HCEC 1CT (cell line): ENCODE measurements around the gene RFPL4A.
"Not testable (repeated sequence)": the region's sequence is repeated elsewhere in the genome, so short reads cannot be mapped to it uniquely, and the experiment has no call there.

Source experiments
- DNase-seq: peaks from one replicate; pipeline ENCODE4 v3.0.0-alpha.2; 2017

RFPL4A gene

GRCh38 chr19:55758797-55759196 is at the start of gene RFPL4A:
Gene RFPL4A (plus strand): TSS chr19:55759097. CDS start chr19:55761801, 2,704 bp downstream.
- DNase-seq = not testable (repeated sequence)

DNA sequence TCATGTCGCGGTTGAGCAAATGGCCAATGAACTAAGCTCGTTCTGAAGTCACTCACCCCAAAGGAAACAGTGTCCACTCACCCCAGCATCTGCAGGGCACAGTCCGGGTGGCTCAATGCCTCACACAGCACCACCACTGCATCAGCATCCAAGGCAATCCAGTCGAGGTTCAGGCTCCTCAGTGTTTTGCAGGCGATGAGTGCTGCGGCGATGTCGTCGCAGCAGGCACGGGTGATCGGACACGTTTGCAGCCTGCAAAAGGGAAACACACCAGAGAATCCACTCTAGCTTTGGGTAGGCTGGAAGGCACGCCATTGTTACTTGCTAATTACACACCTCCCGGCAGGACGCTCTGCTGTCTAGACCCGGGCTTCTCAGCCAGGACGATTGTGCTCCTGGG is 47.2 kb upstream of the RFPL4A start:
- DNase-seq = no peak

GRCh38 chr19:55712804-55713631 is 45.9 kb upstream of the RFPL4A start:
- DNase-seq = no peak

- no peak for DNase-seq
These were observed 42.4 kb upstream of the RFPL4A start for GRCh38 chr19:55716531-55716930.

- no peak for DNase-seq
These were observed 41.6 kb upstream of the RFPL4A start for GRCh38 chr19:55717251-55717650.

DNA sequence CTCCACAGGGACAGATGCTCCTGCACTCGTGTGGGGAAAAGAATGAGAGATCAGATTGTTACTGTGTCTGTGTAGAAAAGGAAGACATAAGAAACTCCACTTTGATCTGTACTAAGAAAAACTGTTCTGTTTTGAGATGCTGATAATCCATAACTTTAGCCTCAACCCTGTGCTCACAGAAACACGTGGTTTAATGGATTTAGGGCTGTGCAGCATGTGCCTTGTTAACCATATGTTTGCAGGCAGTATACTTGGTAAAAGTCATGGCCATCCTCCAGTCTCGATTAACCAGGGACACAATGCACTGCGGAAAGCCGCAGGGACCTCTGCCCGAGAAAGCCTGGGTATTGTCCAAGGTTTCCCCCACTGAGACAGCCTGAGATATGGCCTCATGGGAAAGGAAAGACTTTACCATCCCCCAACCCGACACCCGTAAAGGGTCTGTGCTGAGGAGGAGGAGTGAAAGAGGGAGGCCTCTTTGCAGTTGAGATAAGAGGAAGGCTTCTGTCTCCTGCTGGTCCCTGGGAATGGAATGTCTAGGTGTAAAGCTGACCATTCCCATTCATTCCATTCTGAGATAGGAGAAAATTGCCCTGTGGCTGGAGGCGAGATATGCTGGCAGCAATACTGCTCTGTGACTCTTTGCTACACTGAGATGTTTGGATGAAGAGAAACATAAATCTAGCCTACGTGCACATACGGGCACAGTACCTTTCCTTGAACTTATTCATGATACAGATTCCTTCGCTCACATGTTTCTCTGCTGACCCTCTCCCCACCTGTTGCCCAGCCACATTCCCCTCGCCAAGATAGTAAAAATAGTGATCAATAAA is 40.8 kb upstream of the RFPL4A start:
- not testable (repeated sequence) for DNase-seq

GRCh38 chr19:55720214-55720746 is 38.6 kb upstream of the RFPL4A start:
- DNase-seq = no peak

DNA sequence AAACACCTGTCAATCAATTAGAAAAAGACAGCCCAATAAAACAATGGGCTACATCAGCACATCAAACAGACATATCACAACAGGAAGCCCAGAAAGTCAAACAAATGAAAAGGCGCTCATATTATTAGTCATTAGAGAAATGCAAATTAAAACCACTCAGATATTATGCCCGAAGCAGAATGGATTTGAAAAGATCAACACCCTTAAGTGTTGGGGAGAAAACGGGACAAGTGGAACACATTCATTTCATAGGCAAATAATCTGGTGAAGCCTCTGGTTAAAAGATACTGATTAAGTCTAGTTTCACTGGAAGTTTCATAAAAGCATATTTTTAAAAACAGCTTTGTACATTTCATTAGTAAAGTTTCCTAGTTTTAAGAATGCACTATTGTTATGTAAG is 38.1 kb upstream of the RFPL4A start:
- no peak for DNase-seq

- DNase-seq = no peak
These were observed 35.4 kb upstream of the RFPL4A start for GRCh38 chr19:55723491-55723890.

DNA sequence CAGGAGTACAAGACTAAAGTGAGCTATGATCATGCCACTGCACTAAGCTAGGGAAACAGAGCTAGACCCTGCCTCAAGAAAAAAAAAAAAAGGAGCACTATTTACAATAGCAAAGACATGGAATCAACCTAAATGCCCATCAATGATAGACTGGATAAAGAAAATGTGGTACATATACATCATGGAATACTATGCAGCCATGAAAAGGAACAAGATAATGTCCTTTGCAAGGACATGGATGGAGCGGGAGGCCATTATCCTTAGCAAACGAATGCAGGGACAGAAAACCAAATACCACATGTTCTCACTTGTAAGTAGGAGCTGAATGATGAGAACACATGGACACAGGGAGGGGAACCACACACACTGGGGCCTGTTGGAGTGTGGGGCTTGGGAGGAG is 28.5 kb upstream of the RFPL4A start:
- DNase-seq = not testable (repeated sequence)

DNA sequence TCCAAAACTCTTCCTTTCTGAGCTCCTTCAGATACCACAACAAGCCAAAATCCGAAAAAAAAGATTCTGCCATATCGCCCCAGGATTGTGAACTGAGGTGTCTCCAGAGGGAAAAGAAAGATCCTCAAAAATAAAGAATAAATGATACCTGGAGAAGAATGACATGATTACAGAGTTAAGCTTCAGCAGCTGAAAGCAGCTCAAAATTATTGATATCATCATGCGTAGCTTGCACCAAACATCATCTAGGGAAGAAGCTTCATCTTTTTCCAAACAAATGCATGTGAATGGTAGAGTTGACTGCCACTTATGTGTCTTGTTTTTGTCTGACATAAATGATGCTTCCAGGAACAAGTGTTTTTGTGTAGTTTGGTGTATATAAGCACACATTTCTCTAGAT is 20.6 kb upstream of the RFPL4A start, which contains the start of gene NLRP9:
Gene NLRP9, minus strand, starts transcription at position 101 of the 400 bp plus-strand sequence. Its CDS starts 28 bp downstream, at position 73.
- no peak for DNase-seq

DNA sequence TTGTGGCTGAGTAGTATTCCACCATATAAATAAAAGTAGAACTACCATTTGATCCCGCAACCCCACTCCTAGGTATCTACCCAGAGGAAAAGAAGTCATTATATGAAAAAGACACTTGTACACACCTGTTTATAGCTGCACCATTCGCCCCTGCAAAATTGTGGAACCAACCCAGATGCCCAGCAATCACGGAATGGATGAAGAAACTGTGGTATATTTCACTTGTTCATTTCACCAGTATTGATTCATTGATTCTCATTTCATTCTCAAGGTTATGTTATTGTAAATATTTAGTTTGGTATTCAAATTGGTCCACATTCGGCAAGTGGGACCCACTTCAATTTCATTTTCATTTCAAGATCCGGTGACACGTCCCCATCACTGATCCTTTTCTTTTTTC is 8.2 kb upstream of the RFPL4A start:
- DNase-seq = no peak

GRCh38 chr19:55753401-55753800 is 5.5 kb upstream of the RFPL4A start:
- no peak for DNase-seq

DNA sequence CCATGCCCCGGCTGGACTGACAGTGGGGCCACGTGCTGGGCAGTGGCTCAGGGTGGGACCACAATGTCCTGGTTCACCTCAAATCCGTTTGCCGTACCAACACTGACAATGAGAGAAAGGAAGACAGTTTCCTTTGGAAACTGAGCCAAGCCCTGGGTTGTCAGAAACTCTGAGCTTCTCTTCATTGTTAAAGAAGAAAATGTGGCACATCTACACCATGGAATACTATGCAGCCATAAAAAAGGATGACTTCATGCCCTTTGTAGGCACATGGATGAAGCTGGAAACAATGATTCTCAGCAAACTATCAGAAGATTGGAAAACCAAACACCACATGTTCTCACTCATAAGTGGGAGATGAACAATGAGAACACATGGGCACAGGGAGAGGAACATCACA is 2.1 kb upstream of the RFPL4A start:
- not testable (repeated sequence) for DNase-seq

DNA sequence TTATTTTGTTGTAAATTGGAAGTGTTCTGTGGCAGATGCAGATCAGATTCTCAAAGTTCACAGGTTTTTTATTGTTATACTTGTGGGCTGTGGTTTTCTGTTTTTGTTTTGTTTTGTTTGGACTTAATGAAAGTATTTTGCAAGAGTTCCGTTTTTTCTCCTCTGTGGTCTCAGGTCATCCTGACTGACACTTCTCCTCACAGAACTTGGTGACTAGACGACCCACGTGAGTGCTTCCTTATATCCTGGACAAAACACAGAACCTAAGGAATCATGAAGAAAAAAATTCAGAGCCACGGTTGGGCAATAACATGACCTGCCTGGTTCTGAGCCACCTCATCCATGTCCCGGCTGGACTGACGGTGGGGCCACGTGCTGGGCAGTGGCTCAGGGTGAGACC is 7.6 kb downstream of the RFPL4A start:
- DNase-seq = no peak

- not testable (repeated sequence) for DNase-seq
These were observed 9.9 kb downstream of the RFPL4A start, which contains the start of gene RFPL4AL1 for GRCh38 chr19:55768818-55769217. Gene RFPL4AL1 (plus strand): TSS chr19:55769118. CDS start chr19:55771805, 2,687 bp downstream.

GRCh38 chr19:55769632-55770031 is 10.7 kb downstream of the RFPL4A start:
- DNase-seq = not testable (repeated sequence)

DNA sequence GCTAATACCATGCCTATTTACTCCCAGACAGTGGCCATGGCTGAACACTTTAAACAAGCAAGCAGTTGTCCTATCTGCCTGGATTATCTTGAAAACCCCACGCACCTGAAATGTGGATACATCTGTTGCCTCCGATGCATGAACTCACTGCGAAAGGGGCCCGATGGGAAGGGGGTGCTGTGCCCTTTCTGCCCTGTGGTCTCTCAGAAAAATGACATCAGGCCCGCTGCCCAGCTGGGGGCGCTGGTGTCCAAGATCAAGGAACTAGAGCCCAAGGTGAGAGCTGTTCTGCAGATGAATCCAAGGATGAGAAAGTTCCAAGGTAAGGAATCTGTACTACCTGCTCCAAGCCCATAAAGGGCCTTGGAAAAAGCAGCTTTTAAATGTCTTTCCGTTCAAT is 18.6 kb downstream of the RFPL4A start:
- no peak for DNase-seq

DNA sequence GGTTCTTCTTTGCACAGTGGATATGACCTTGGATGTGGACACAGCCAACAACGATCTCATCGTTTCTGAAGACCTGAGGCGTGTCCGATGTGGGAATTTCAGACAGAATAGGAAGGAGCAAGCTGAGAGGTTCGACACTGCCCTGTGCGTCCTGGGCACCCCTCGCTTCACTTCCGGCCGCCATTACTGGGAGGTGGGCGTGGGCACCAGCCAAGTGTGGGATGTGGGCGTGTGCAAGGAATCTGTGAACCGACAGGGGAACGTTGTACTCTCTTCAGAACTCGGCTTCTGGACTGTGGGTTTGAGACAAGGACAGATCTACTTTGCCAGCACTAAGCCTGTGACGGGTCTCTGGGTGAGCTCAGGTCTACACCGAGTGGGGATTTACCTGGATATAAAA is 19.4 kb downstream of the RFPL4A start:
- no peak for DNase-seq

- DNase-seq = no peak
These were observed 22.2 kb downstream of the RFPL4A start for GRCh38 chr19:55781112-55781511.

DNA sequence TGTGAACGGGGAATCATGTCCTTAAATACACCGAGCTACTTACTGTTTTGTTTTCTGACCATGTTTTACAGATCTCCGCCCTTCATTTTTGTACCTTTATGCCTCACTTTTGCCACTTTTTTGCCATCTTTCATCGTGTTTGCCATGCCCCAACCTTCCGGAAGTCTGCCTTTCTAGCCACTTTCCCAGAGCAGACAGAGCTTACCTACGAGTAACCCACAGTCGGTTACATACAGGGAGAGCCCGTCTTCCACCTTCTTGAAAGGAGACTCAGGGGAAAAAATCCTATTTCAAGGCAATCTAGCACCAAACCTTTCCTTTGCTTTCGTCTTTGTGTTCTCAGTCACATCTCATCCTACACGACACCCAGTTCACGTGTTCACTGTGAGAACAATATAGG is 36.1 kb downstream of the RFPL4A start:
- DNase-seq = no peak

DNA sequence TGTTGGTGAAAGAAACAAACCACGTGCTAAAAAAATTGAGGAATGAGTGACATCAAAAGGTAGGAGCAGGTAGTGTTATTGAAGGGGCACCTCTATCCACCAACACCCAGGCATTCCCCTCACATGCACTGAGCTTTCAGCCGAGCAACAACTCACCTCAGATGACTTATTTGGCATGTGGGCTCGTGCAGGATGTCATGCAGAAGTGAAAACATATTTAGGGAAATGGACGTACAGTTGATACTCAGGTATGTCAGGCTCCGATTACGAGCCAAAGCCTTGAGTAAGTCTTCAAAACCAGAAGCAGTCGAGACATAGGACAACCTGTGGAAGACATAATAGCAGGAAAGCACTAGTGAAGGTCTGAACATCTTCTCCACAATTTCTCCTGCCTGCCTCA is 42.5 kb downstream of the RFPL4A start:
- no peak for DNase-seq

GRCh38 chr19:55802281-55802680 is 43.4 kb downstream of the RFPL4A start:
- DNase-seq = no peak
